GM19193 (cell line): ENCODE data around the gene EIF3A.

ENCODE experiments used
- POLR2A ChIP-seq: IDR thresholded peaks from 4 replicates; pipeline ENCODE4 v1.6.1; 2011; ENCODE audit not compliant: insufficient read depth, insufficient read length; ENCODE audit errors: extremely low read depth

EIF3A gene

GRCh38 chr10:119061352-119061751, 19.3 kb downstream of the EIF3A start:
- no peak for TF ChIP-seq POLR2A

GRCh38 chr10:119060107-119060506, 20.5 kb downstream of the EIF3A start:
- no peak for TF ChIP-seq POLR2A

GRCh38 chr10:119059557-119059956, 21.1 kb downstream of the EIF3A start:
- TF ChIP-seq POLR2A: no peak

- TF ChIP-seq POLR2A: no peak
These were observed 22.6 kb downstream of the EIF3A start for GRCh38 chr10:119058010-119058409.

GRCh38 chr10:119055472-119055871, 25.1 kb downstream of the EIF3A start:
- no peak for TF ChIP-seq POLR2A

- TF ChIP-seq POLR2A: no peak
These were observed 28.8 kb downstream of the EIF3A start for GRCh38 chr10:119051775-119052174.

GRCh38 chr10:119049777-119050176, 30.8 kb downstream of the EIF3A start:
- no peak for TF ChIP-seq POLR2A

- no peak for TF ChIP-seq POLR2A
These were observed 31.3 kb downstream of the EIF3A start for GRCh38 chr10:119049361-119049760.

GRCh38 chr10:119045561-119045960, 35.1 kb downstream of the EIF3A start:
- TF ChIP-seq POLR2A: no peak

GRCh38 chr10:119042169-119042568, 38.4 kb downstream of the EIF3A start:
- TF ChIP-seq POLR2A: no peak

- TF ChIP-seq POLR2A: no peak
These were observed 39.3 kb downstream of the EIF3A start for GRCh38 chr10:119041326-119041725.

- no peak for TF ChIP-seq POLR2A
These were observed 41.5 kb downstream of the EIF3A start for GRCh38 chr10:119039161-119039560.

GRCh38 chr10:119031496-119032059, 49.0 kb downstream of the EIF3A start:
- TF ChIP-seq POLR2A: no peak

- peak; percentile 46 for TF ChIP-seq POLR2A
These were observed 50.0 kb downstream of the EIF3A start for GRCh38 chr10:119030421-119031250.

- TF ChIP-seq POLR2A: peak; percentile 35
These were observed 50.8 kb downstream of the EIF3A start, which contains the start of gene NANOS1 for GRCh38 chr10:119029613-119030420. TSS of gene NANOS1 (plus strand) at chr10:119029714. CDS start at chr10:119029802, 88 bp downstream.
